ENCODE results near the gene MAFB. TPM values are rescaled to one million over a fixed set of nuclear protein-coding genes. Genes with fewer than 3 reads are reported as not detected.

MAFB gene
- total and polyA plus RNA-seq, 12 donors: 7.5 to 79.0 (median 37.6) TPM

DNA sequence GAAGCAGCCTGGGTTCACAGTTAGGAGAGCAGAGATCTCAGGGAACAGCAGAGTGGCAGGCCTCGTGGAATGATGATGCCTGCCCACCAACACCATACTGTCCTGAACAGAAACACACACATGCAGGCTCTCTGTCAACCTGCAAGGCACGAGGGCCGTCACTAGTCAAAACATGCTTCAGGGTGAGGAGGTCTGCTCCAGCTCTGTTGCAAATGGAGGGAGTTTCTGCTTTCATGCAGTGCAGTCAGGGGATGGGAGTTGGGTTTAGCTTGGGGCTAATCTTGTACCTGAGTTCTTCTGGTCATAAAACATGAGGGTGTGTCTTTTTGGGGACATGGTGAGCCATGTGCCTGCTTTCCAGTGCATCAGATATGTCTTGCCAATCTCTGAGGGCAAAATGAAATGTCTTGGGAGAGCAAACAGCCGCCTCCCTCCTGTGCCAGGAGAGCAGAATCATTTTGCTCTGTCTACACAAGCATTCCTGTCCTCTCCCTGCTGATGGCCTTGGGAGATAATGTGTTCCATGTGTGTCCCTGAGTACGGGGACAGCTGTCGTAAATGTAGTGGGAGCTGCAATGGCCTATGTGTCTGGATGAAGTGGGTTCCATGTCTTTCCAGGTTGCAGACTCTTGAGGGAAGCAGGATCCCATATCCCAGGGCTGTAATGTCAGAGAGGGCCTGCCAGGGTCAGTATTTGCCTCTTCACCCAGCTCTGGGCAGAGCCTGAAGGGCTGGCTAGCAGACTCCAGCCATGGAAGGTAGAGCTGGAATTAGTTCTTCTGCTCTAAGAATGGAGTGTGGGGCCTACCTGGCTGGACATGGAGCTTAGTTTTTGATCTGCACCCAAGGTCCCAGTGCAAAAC lies 40.6 kb downstream of the MAFB start:
- no peak overlapping the region for H3K4me3 ChIP-seq
- TF ChIP-seq POLR2A (IDR thresholded peaks at IDR 0.05) (no peak), CTCF (IDR thresholded peaks at IDR 0.05) (no peak)
- H3K27ac ChIP-seq: peak overlapping the region in 1 of 5 donors; percentile 35
- peak in 6 of 7 donors; percentile 42 to 72 (median 63) for DNase-seq
- no peaks in the 10 kb centered on the region for H3K36me3 ChIP-seq (replicated peaks in 1 of 2)
- H3K9me3 ChIP-seq (replicated peaks in 1 of 3): no peaks in the 10 kb centered on the region
- peaks cover 10 to 34% of the 10 kb centered on the region in 2 donors for H3K4me1 ChIP-seq (replicated peaks in 1 of 2)
- intact Hi-C loops (cut with DNase I): no loop called here
- no peaks in the 10 kb centered on the region for H3K27me3 ChIP-seq
- 58 to 70% (median 69%) methylated on average over 6 of the region's 6 CpGs for WGBS, 4 donors

DNA sequence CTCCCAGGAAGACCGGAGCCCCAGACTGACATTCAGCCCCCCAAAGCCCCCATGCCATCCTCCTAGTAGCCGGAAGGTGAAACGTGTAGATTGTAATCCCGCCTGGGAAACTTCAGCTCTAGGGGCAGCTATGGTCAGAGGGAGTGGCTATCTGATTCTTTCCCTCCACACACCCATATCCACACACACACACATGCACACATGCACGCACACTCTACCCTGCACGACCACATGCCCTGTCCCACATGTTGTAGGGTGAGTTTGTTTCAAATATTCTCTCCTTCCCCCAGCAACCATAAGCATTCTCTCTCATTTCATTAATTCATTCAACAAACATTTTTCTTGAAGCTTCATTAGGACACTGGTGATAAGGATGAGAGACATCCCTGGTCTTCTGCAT lies 42.2 kb downstream of the MAFB start:
- Histone ChIP-seq H3K4me1 (replicated peaks in 1 of 2) (peaks cover 10 to 34% of the 10 kb centered on the region in 2 donors), H3K36me3 (replicated peaks in 1 of 2) (no peaks in the 10 kb centered on the region), H3K4me3 (no peak overlapping the region), H3K9me3 (replicated peaks in 1 of 3) (no peaks in the 10 kb centered on the region), H3K27ac (no peak overlapping the region), H3K27me3 (no peaks in the 10 kb centered on the region)
- TF ChIP-seq POLR2A (IDR thresholded peaks at IDR 0.05): no peak
- no peak for TF ChIP-seq CTCF (IDR thresholded peaks at IDR 0.05)
- 58 to 76% (median 66%) methylated on average over 6 of the region's 6 CpGs for WGBS, 4 donors
- DNase-seq: no peak
- intact Hi-C loops (cut with DNase I): no loop called here

GRCh38 chr20:40646361-40646760 lies 42.7 kb downstream of the MAFB start:
- 3 to 19% (median 10%) methylated on average over 8 of the region's 8 CpGs for WGBS, 4 donors
- peak in 3 of 7 donors; percentile 19 to 32 (median 24) for DNase-seq
- Histone ChIP-seq H3K9me3 (replicated peaks in 1 of 3) (no peaks in the 10 kb centered on the region), H3K27me3 (no peaks in the 10 kb centered on the region), H3K27ac (no peak overlapping the region), H3K4me3 (no peak overlapping the region), H3K36me3 (replicated peaks in 1 of 2) (no peaks in the 10 kb centered on the region), H3K4me1 (replicated peaks in 1 of 2) (peaks cover 10 to 34% of the 10 kb centered on the region in 2 donors)
- no peak for TF ChIP-seq CTCF (IDR thresholded peaks at IDR 0.05)
- TF ChIP-seq POLR2A (IDR thresholded peaks at IDR 0.05): no peak
- intact Hi-C loops (cut with DNase I): no loop called here

- 94 to 100% (median 96%) methylated on average over 2 of the region's 2 CpGs for WGBS, 4 donors
- H3K9me3 ChIP-seq (replicated peaks in 1 of 3): no peaks in the 10 kb centered on the region
- no peaks in the 10 kb centered on the region for H3K27me3 ChIP-seq
- intact Hi-C loops (cut with DNase I): no loop called here
- H3K36me3 ChIP-seq (replicated peaks in 1 of 2): no peaks in the 10 kb centered on the region
- no peak overlapping the region for H3K4me3 ChIP-seq
- no peak for DNase-seq
- H3K4me1 ChIP-seq (replicated peaks in 1 of 2): peaks cover 10 to 34% of the 10 kb centered on the region in 2 donors
- no peak for TF ChIP-seq POLR2A (IDR thresholded peaks at IDR 0.05)
- TF ChIP-seq CTCF (IDR thresholded peaks at IDR 0.05): no peak
- H3K27ac ChIP-seq: no peak overlapping the region
These were observed 44.2 kb downstream of the MAFB start for GRCh38 chr20:40644863-40645262.
